HFFc6 (cell line): ENCODE data around the gene S100PBP. TPM values are rescaled to one million over a fixed set of nuclear protein-coding genes. Genes with fewer than 3 reads are reported as not detected.

Source experiments
- DNase-seq: peaks from one replicate; pipeline ENCODE4 v3.0.0-alpha.2; 2018
- H3K27ac Mint-ChIP-seq: 2 replicates; pipeline ENCODE4 v1.8.0; 2020; ENCODE audit warnings: mild to moderate bottlenecking, mixed read lengths
- H3K27me3 Mint-ChIP-seq: 2 replicates; pipeline ENCODE4 v1.8.0; 2021; ENCODE audit warnings: mild to moderate bottlenecking, moderate library complexity, mixed read lengths; ENCODE audit not compliant: insufficient read depth
- H3K36me3 Mint-ChIP-seq: 2 replicates; pipeline ENCODE4 v1.8.0; 2021; ENCODE audit warnings: low read depth, mixed read lengths
- H3K4me1 Mint-ChIP-seq: 2 replicates; pipeline ENCODE4 v1.8.0; 2020; ENCODE audit warnings: low read depth, mixed read lengths
- H3K4me3 Mint-ChIP-seq: 2 replicates; pipeline ENCODE4 v1.8.0; 2020; ENCODE audit warnings: mild to moderate bottlenecking, moderate library complexity, mixed read lengths
- H3K9me3 Mint-ChIP-seq: 2 replicates; pipeline ENCODE4 v1.8.0; 2020; ENCODE audit warnings: mild to moderate bottlenecking, mixed read lengths
- total RNA-seq, 6 experiments: library from RNA; stranded (reverse); fragmentation: NEBNext Ultra II Directional; extraction: Animal tissue kit (Norgen Biotek cat#: 25700); gene quantifications; 2 replicates in 1 of 6; 3 replicates in 5 of 6; pipeline ENCODE4 v1.2.3, GENCODE V29; 2021
- TF ChIP-seq, protein P1 (sequence below): fragments of 200-600 bp; sonication (generic); IDR thresholded peaks from 2 replicates; pipeline ENCODE4 v1.5.0; 2021; ENCODE audit warnings: antibody characterized with exemption, mild to moderate bottlenecking

The S100PBP gene
- total RNA-seq, 6 experiments from 2014 or later = 20.0 to 24.9 (median 21.6) TPM

DNA sequence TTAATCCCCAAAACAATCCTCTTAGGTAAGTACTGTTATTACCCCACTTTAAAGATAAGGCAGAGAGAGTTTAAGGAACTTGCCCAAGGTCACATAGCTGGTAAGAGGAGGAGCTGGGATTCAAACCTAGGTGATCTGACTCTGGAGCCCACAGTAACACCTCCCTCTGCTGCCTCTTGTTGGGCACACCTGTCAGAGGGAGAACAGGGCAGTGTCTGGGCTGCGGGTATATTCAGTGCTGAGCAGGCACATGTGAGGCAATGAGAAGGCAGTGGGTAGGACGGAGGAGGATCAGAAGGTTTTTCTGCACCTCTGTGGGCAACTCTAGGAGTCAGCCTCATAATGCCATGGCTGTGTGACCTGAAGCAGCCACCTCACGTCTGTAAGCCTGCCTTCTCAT lies 70.7 kb downstream of the S100PBP start:
- TF ChIP-seq, protein P1, sequence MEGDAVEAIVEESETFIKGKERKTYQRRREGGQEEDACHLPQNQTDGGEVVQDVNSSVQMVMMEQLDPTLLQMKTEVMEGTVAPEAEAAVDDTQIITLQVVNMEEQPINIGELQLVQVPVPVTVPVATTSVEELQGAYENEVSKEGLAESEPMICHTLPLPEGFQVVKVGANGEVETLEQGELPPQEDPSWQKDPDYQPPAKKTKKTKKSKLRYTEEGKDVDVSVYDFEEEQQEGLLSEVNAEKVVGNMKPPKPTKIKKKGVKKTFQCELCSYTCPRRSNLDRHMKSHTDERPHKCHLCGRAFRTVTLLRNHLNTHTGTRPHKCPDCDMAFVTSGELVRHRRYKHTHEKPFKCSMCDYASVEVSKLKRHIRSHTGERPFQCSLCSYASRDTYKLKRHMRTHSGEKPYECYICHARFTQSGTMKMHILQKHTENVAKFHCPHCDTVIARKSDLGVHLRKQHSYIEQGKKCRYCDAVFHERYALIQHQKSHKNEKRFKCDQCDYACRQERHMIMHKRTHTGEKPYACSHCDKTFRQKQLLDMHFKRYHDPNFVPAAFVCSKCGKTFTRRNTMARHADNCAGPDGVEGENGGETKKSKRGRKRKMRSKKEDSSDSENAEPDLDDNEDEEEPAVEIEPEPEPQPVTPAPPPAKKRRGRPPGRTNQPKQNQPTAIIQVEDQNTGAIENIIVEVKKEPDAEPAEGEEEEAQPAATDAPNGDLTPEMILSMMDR = no peak
- no peak overlapping the region for H3K27ac Mint-ChIP-seq
- H3K36me3 Mint-ChIP-seq = peaks cover 4% of the 10 kb centered on the region; the same call in 1 of the 2 replicates
- peaks cover 4% of the 10 kb centered on the region; the same call in 1 of the 2 replicates for H3K9me3 Mint-ChIP-seq
- H3K4me1 Mint-ChIP-seq = peaks cover 12% of the 10 kb centered on the region
- H3K4me3 Mint-ChIP-seq = no peak overlapping the region
- no peak for DNase-seq
- peaks cover 32% of the 10 kb centered on the region for H3K27me3 Mint-ChIP-seq

DNA sequence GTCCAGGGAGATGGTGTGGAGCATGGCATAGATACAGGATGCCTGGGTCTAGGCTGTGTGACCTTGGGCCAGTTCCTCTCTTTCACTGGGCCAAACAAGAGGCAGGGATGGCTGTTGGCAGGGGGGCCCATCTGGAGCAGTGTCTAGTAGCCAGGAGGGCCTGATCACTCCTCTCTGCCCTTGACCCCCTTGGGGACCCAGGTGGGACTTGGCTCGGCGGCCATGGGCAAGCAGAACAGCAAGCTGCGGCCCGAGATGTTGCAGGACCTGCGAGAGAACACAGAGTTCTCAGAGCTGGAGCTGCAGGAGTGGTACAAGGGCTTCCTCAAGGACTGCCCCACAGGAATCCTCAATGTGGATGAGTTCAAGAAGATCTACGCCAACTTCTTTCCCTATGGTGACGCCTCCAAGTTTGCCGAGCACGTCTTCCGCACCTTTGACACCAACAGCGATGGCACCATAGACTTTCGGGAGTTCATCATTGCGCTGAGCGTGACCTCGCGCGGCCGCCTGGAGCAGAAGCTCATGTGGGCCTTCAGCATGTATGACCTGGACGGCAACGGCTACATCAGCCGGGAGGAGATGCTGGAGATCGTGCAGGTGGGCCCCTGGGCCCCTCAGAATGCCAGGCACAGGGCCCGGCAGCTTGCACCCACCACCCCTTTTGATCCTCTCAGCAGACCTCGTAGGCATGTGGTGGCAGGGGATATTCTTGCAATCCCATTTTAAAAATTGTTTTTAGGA lies 71.4 kb downstream of the S100PBP start:
- no peak overlapping the region for H3K27ac Mint-ChIP-seq
- H3K9me3 Mint-ChIP-seq = peaks cover 4% of the 10 kb centered on the region; the same call in 1 of the 2 replicates
- H3K4me1 Mint-ChIP-seq = peaks cover 12% of the 10 kb centered on the region
- no peak overlapping the region for H3K4me3 Mint-ChIP-seq
- DNase-seq = no peak
- H3K36me3 Mint-ChIP-seq = peaks cover 4% of the 10 kb centered on the region; the same call in 1 of the 2 replicates
- TF ChIP-seq, protein P1 = no peak
- H3K27me3 Mint-ChIP-seq = peaks cover 32% of the 10 kb centered on the region

DNA sequence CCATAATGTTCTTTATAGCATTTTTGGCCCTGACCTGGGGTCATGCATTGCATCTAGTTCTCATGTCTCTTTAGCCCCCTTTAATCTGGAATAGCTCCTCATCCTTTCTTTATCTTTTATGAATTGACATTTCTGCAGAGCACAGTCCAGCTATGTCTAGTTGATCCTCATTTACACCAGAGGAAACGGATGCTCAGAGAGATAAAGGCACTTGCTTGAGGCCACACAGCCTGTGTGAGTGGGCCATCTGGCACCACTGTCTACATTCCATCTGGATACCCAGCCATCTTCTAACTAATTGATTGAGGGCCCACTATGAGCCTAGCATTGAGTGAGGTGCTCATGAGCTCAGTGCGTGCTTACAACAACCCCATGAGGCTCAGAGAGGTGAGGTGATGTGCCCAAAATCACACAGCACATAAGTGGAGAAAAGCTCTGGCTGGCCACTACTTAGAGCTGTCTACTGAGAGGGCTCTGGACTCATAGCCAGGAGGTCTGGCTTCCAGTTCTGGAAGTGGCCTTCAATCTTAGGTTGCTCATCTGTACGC lies 72.4 kb downstream of the S100PBP start:
- no peak for DNase-seq
- H3K36me3 Mint-ChIP-seq = peaks cover 4% of the 10 kb centered on the region; the same call in 1 of the 2 replicates
- TF ChIP-seq, protein P1 = no peak
- H3K4me1 Mint-ChIP-seq = peaks cover 12% of the 10 kb centered on the region
- no peak overlapping the region for H3K4me3 Mint-ChIP-seq
- no peak overlapping the region for H3K27ac Mint-ChIP-seq
- H3K27me3 Mint-ChIP-seq = peaks cover 26% of the 10 kb centered on the region
- peaks cover 4% of the 10 kb centered on the region; the same call in 1 of the 2 replicates for H3K9me3 Mint-ChIP-seq

DNA sequence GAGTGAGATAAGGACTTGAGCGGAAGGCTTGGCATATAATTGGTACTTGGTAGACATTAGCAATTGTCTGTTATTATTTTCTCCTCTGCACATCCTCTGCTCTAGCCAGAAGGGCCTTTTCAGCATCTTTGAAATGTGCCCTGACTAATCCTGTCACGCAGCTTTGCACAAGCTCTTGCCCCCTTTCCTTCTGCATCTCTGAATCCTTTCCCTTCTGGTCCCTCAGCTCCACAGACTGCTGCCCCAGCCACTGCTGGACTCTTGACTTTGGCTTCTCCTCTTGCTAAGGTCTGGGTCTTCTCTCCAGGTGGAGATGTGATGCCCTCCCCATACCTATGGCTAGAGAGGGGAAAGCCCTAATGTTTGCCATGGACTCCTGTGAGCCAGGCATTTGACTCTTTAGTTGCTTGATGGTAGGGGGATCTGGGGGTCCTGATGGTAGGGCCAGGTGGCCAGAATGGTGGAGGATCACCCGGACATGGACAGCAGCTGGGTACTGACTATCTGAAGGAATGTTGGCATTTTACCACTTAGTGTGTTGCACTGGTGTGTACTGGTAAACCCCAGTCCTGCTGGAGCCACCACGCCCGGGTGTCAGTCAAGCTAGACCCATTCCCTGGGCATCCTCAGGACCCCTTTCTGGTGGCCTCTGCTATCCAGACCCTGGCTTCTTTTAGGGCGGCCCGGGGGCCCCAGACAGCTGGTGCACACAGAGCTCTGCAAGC lies 73.2 kb downstream of the S100PBP start:
- Mint-ChIP-seq H3K27ac (no peak overlapping the region), H3K4me1 (peaks cover 12% of the 10 kb centered on the region), H3K9me3 (peaks cover 4% of the 10 kb centered on the region; the same call in 1 of the 2 replicates), H3K27me3 (peaks cover 17% of the 10 kb centered on the region), H3K36me3 (peaks cover 4% of the 10 kb centered on the region; the same call in 1 of the 2 replicates), H3K4me3 (no peak overlapping the region)
- TF ChIP-seq, protein P1 = no peak
- DNase-seq = no peak

DNA sequence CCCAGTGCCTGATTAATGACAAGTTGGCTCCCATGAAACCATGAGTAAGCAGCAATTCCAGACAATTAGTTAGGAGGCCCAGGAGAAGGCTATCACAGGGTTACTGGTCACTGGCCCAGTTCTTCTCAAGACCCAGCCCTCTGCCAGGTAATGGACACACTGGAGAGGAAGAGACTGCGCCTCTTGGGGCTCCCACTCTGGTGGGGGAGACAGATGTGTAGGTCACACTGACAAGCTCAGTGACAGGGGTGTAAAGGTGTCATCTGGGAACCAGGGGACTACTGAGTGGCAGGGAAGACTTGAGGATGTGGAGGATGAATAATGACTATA lies 73.8 kb downstream of the S100PBP start:
- TF ChIP-seq, protein P1 = no peak
- DNase-seq = no peak
- Mint-ChIP-seq H3K4me1 (peaks cover 12% of the 10 kb centered on the region), H3K27ac (no peak overlapping the region), H3K27me3 (peaks cover 15% of the 10 kb centered on the region), H3K4me3 (no peak overlapping the region), H3K9me3 (peaks cover 4% of the 10 kb centered on the region; the same call in 1 of the 2 replicates), H3K36me3 (peaks cover 4% of the 10 kb centered on the region; the same call in 1 of the 2 replicates)
